Gastrocnemius medialis (tissue), 4 donors: ENCODE data around the gene ZSWIM7. TPM values are rescaled to one million over a fixed set of nuclear protein-coding genes. Genes with fewer than 3 reads are reported as not detected.
"Not testable (repeated sequence)": the region's sequence is repeated elsewhere in the genome, so short reads cannot be mapped to it uniquely, and the experiment has no call there.

Experiments used
- ATAC-seq, 2 donors: fragments of 150-250 bp; one replicate each; pipeline ENCODE4 v1.9.1; 2016
- DNase-seq, 2 donors: peaks; one replicate each; pipeline ENCODE4 v3.0.0-alpha.2; 2019
- H3K27ac ChIP-seq, 4 donors: fragments of 200-600 bp; sonication (generic); 1 replicate in 1 of 4; 2 replicates in 3 of 4; pipeline ENCODE4 v1.5.1; 2016 to 2018; ENCODE audit warnings: mild to moderate bottlenecking in 2 of 4, moderate library complexity in 1 of 4
- H3K27me3 ChIP-seq, 3 donors: fragments of 200-600 bp; sonication (generic) in 2 of 3; 1 replicate in 1 of 3; 2 replicates in 2 of 3; pipeline versions ENCODE4 v1.5.1 to v1.6.0; 2016 to 2019; ENCODE audit warnings: mild to moderate bottlenecking in 1 of 3, moderate library complexity in 1 of 3
- H3K36me3 ChIP-seq, 2 donors: fragments of 200-600 bp; sonication (generic) in 1 of 2; one replicate each; pipeline ENCODE4 v1.5.1; 2017 to 2018
- H3K4me1 ChIP-seq, 2 donors: fragments of 200-600 bp; sonication (generic) in 1 of 2; one replicate each; pipeline ENCODE4 v1.5.1; 2016 to 2017; ENCODE audit warnings: mild to moderate bottlenecking in 2 of 2
- H3K4me3 ChIP-seq, 4 donors: fragments of 200-600 bp; sonication (generic) in 3 of 4; 1 replicate in 1 of 4; 2 replicates in 3 of 4; pipeline ENCODE4 v1.5.1; 2016 to 2019; ENCODE audit warnings: mild to moderate bottlenecking in 2 of 4
- H3K9me3 ChIP-seq, 3 donors: fragments of 200-600 bp; sonication (generic) in 2 of 3; 1 replicate in 1 of 3; 2 replicates in 2 of 3; pipeline ENCODE4 v1.5.1; 2016 to 2019
- CTCF ChIP-seq, 5 experiments: fragments of 450-650 bp in 3 of 5; fragments of 200-600 bp in 2 of 5; sonication (generic) in 2 of 5; IDR thresholded peaks in 4 of 5; conservative IDR thresholded peaks in 1 of 5; 1 replicate in 4 of 5; 2 replicates in 1 of 5; pipeline ENCODE4 v1.5.1; 2016 to 2019; ENCODE audit warnings: antibody characterized with exemption in 5 of 5, mild to moderate bottlenecking in 3 of 5, moderate library complexity in 3 of 5
- POLR2A ChIP-seq, 2 donors: fragments of 450-650 bp; IDR thresholded peaks; one replicate each; pipeline ENCODE4 v1.6.1; 2017; ENCODE audit warnings: antibody characterized with exemption in 2 of 2, mild to moderate bottlenecking in 2 of 2, moderate library complexity in 2 of 2
- in situ Hi-C, 4 donors: fragments of 200-750 bp; cut with MboI; loops; one replicate each; pipeline versions ENCODE4 v1.15.0 to v1.8.0; 2017; ENCODE audit warnings: low sequenced_read_pairs in 4 of 4
- intact Hi-C: fragments of 100-400 bp; cut with DNase I; formaldehyde crosslinking; loops from one replicate; pipeline ENCODE4 v1.15.1; 2023; ENCODE audit warnings: low total_unique reads
- total RNA-seq, 4 donors: library from RNA; depleted of rRNA; stranded (reverse); fragments of >200 nt; gene quantifications; one replicate each; pipeline versions ENCODE4 v1.1.0 to v1.2.3, GENCODE V29; 2016

The ZSWIM7 gene
- total RNA-seq, 4 donors from 2014 or later = 13.2 to 19.5 (median 19.1) TPM

- Histone ChIP-seq H3K4me1 (no peaks in the 10 kb centered on the region), H3K4me3 (no peak overlapping the region), H3K9me3 (no peaks in the 10 kb centered on the region), H3K27ac (no peak overlapping the region), H3K36me3 (peaks cover 0 to 75% of the 10 kb centered on the region in 2 donors), H3K27me3 (no peaks in the 10 kb centered on the region)
- intact Hi-C loops = no loop called here
- DNase-seq (no peak), ATAC-seq (no peak)
- TF ChIP-seq CTCF (IDR thresholded peaks at IDR 0.05 in 4 of 5, conservative IDR thresholded peaks at IDR 0.05 in 1 of 5) (no peak), POLR2A (IDR thresholded peaks at IDR 0.05) (no peak)
- in situ Hi-C loops = loop anchor here in 2 of 4 donors (25.0 kb wide), 1 partner anchor 145 kb away; no protein-coding TSS in a partner anchor
Measured at GRCh38 chr17:15981646-15982580, 17.6 kb downstream of the ZSWIM7 start.

- H3K36me3 ChIP-seq = peaks cover 0 to 73% of the 10 kb centered on the region in 2 donors
- H3K27ac ChIP-seq = no peak overlapping the region
- TF ChIP-seq CTCF (IDR thresholded peaks at IDR 0.05 in 4 of 5, conservative IDR thresholded peaks at IDR 0.05 in 1 of 5) = no peak
- no peak for TF ChIP-seq POLR2A (IDR thresholded peaks at IDR 0.05)
- H3K27me3 ChIP-seq = no peaks in the 10 kb centered on the region
- no peaks in the 10 kb centered on the region for H3K9me3 ChIP-seq
- intact Hi-C loops (no loop called here), in situ Hi-C loops (loop anchor here in 2 of 4 donors (25.0 kb wide), 1 partner anchor 144 kb away; no protein-coding TSS in a partner anchor)
- ATAC-seq (no peak), DNase-seq (no peak)
- no peaks in the 10 kb centered on the region for H3K4me1 ChIP-seq
- no peak overlapping the region for H3K4me3 ChIP-seq
Measured at GRCh38 chr17:15981208-15981607, 18.3 kb downstream of the ZSWIM7 start.

- DNase-seq, ATAC-seq, H3K4me3 ChIP-seq, H3K27me3 ChIP-seq, intact Hi-C loops, H3K4me1 ChIP-seq, H3K27ac ChIP-seq, H3K9me3 ChIP-seq: not testable (repeated sequence)
- peaks cover 0 to 61% of the 10 kb centered on the region in 2 donors for H3K36me3 ChIP-seq
- in situ Hi-C loops = loop anchor here in 2 of 4 donors (25.0 kb wide), 1 partner anchor 142 kb away; no protein-coding TSS in a partner anchor
Measured at GRCh38 chr17:15979013-15979412, 20.5 kb downstream of the ZSWIM7 start.

GRCh38 chr17:15978606-15979005 lies 20.9 kb downstream of the ZSWIM7 start:
- Histone ChIP-seq H3K4me3 (no peak overlapping the region), H3K27ac (no peak overlapping the region), H3K9me3 (no peaks in the 10 kb centered on the region), H3K27me3 (no peaks in the 10 kb centered on the region), H3K36me3 (peaks cover 0 to 58% of the 10 kb centered on the region in 2 donors), H3K4me1 (no peaks in the 10 kb centered on the region)
- ATAC-seq = no peak
- in situ Hi-C loops (loop anchor here in 2 of 4 donors (25.0 kb wide), 1 partner anchor 141 kb away; no protein-coding TSS in a partner anchor), intact Hi-C loops (no loop called here)
- DNase-seq = no peak
- TF ChIP-seq CTCF (IDR thresholded peaks at IDR 0.05 in 4 of 5, conservative IDR thresholded peaks at IDR 0.05 in 1 of 5) = no peak
- no peak for TF ChIP-seq POLR2A (IDR thresholded peaks at IDR 0.05)

- in situ Hi-C loops = loop anchor here in 2 of 4 donors (25.0 kb wide), 1 partner anchor 141 kb away; no protein-coding TSS in a partner anchor
- Histone ChIP-seq H3K36me3 (peaks cover 0 to 58% of the 10 kb centered on the region in 2 donors), H3K27ac (no peak overlapping the region), H3K4me3 (no peak overlapping the region), H3K27me3 (no peaks in the 10 kb centered on the region), H3K9me3 (no peaks in the 10 kb centered on the region), H3K4me1 (no peaks in the 10 kb centered on the region)
- ATAC-seq (no peak), DNase-seq (no peak)
- TF ChIP-seq POLR2A (IDR thresholded peaks at IDR 0.05) = no peak
- TF ChIP-seq CTCF (IDR thresholded peaks at IDR 0.05 in 4 of 5, conservative IDR thresholded peaks at IDR 0.05 in 1 of 5) = no peak
- intact Hi-C loops = no loop called here
Measured at GRCh38 chr17:15977894-15978293, 21.6 kb downstream of the ZSWIM7 start.
